ENCODE data around the gene ADAP2. TPM values are rescaled to one million over a fixed set of nuclear protein-coding genes. Genes with fewer than 3 reads are reported as not detected.
A peak's percentile ranks its signal among the peaks of the same experiment; 100 is the strongest.
"Not testable (repeated sequence)": the region's sequence is repeated elsewhere in the genome, so short reads cannot be mapped to it uniquely, and the experiment has no call there.

The ADAP2 gene
- polyA plus RNA-seq, 4 donors: 0.89 to 6.1 (median 4.2) TPM

- WGBS, 3 donors: 71 to 82% (median 77%) methylated on average over 6 of the region's 6 CpGs
- Histone ChIP-seq H3K36me3 (ENCODE audit: control insufficient read depth in 3 of 3, insufficient read depth in 2 of 3, low read depth in 1 of 3, low read length in 3 of 3) (peaks cover 0 to 2% (median 0%) of the 10 kb centered on the region in 3 donors), H3K27me3 (ENCODE audit: control insufficient read depth in 3 of 3, insufficient read depth in 3 of 3, low read length in 3 of 3) (peaks cover 0 to 32% (median 15%) of the 10 kb centered on the region in 3 donors), H3K27ac (ENCODE audit: low read depth in 1 of 3, low read length in 2 of 3) (no peak overlapping the region), H3K4me3 (ENCODE audit: low read depth in 1 of 3, low read length in 3 of 3) (no peak overlapping the region), H3K4me1 (ENCODE audit: control insufficient read depth in 3 of 3, insufficient read depth in 2 of 3, low read depth in 1 of 3, low read length in 2 of 3) (peaks cover 0 to 7% (median 0%) of the 10 kb centered on the region in 3 donors), H3K9me3 (ENCODE audit: control insufficient read depth in 2 of 2, insufficient read depth in 1 of 2, low read depth in 1 of 2, low read length in 1 of 2) (no peaks in the 10 kb centered on the region)
- FAIRE-seq (no peak), DNase-seq (no peak)
Measured at GRCh38 chr17:30926516-30926915, 4.8 kb downstream of the ADAP2 start.

GRCh38 chr17:30927756-30928155 is 6.0 kb downstream of the ADAP2 start:
- Histone ChIP-seq H3K9me3 (ENCODE audit: control insufficient read depth in 2 of 2, insufficient read depth in 1 of 2, low read depth in 1 of 2, low read length in 1 of 2) (no peaks in the 10 kb centered on the region), H3K4me1 (ENCODE audit: control insufficient read depth in 3 of 3, insufficient read depth in 2 of 3, low read depth in 1 of 3, low read length in 2 of 3) (no peaks in the 10 kb centered on the region), H3K4me3 (ENCODE audit: low read depth in 1 of 3, low read length in 3 of 3) (no peak overlapping the region), H3K36me3 (ENCODE audit: control insufficient read depth in 3 of 3, insufficient read depth in 2 of 3, low read depth in 1 of 3, low read length in 3 of 3) (peaks cover 0 to 2% (median 0%) of the 10 kb centered on the region in 3 donors), H3K27me3 (ENCODE audit: control insufficient read depth in 3 of 3, insufficient read depth in 3 of 3, low read length in 3 of 3) (peaks cover 0 to 23% (median 7%) of the 10 kb centered on the region in 3 donors), H3K27ac (ENCODE audit: low read depth in 1 of 3, low read length in 2 of 3) (no peak overlapping the region)
- FAIRE-seq (no peak), DNase-seq (no peak)
- 89 to 92% (median 92%) methylated on average over 5 of the region's 5 CpGs for WGBS, 3 donors

GRCh38 chr17:30928584-30928983 is 6.8 kb downstream of the ADAP2 start:
- H3K4me1 ChIP-seq (ENCODE audit: control insufficient read depth in 3 of 3, insufficient read depth in 2 of 3, low read depth in 1 of 3, low read length in 2 of 3): no peaks in the 10 kb centered on the region
- H3K9me3 ChIP-seq (ENCODE audit: control insufficient read depth in 2 of 2, insufficient read depth in 1 of 2, low read depth in 1 of 2, low read length in 1 of 2): no peaks in the 10 kb centered on the region
- H3K27ac ChIP-seq (ENCODE audit: low read depth in 1 of 3, low read length in 2 of 3): no peak overlapping the region
- no peak for DNase-seq
- 87 to 89% (median 88%) methylated on average over 3 of the region's 3 CpGs for WGBS, 3 donors
- no peak for FAIRE-seq
- H3K36me3 ChIP-seq (ENCODE audit: control insufficient read depth in 3 of 3, insufficient read depth in 2 of 3, low read depth in 1 of 3, low read length in 3 of 3): peaks cover 0 to 2% (median 0%) of the 10 kb centered on the region in 3 donors
- H3K4me3 ChIP-seq (ENCODE audit: low read depth in 1 of 3, low read length in 3 of 3): no peak overlapping the region
- peaks cover 0 to 14% (median 5%) of the 10 kb centered on the region in 3 donors for H3K27me3 ChIP-seq (ENCODE audit: control insufficient read depth in 3 of 3, insufficient read depth in 3 of 3, low read length in 3 of 3)

DNA sequence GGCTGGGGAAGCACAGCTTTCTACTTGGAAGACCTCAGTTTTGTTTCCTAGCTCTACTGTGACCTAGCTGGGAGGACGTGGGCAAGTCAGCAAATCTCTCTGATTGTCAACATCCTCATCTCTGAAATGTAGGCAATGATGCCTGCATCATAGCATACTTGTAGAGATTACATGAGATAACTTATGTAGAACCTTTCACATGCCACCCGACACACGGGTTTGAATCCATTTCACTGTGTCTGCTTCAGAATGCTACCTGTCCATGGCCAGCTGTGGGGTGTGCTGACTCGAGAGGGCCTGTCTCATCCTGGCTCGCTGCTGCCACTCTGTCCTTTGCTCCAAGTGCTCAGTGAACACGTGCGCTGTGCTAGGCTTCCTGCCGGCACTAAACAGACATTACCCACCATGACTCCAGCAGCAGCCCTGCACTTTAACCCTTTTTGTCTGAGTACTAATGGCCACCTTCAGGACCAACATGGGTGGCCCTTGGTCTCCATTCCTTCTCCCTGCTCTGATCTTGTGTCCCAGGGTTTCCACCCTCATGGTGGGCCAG is 7.4 kb downstream of the ADAP2 start:
- H3K4me3 ChIP-seq (ENCODE audit: low read depth in 1 of 3, low read length in 3 of 3): no peak overlapping the region
- H3K4me1 ChIP-seq (ENCODE audit: control insufficient read depth in 3 of 3, insufficient read depth in 2 of 3, low read depth in 1 of 3, low read length in 2 of 3): no peaks in the 10 kb centered on the region
- H3K27me3 ChIP-seq (ENCODE audit: control insufficient read depth in 3 of 3, insufficient read depth in 3 of 3, low read length in 3 of 3): peaks cover 0 to 9% (median 2%) of the 10 kb centered on the region in 3 donors
- FAIRE-seq (no peak), DNase-seq (peak in 1 of 2 donors; percentile 45)
- H3K9me3 ChIP-seq (ENCODE audit: control insufficient read depth in 2 of 2, insufficient read depth in 1 of 2, low read depth in 1 of 2, low read length in 1 of 2): no peaks in the 10 kb centered on the region
- H3K27ac ChIP-seq (ENCODE audit: low read depth in 1 of 3, low read length in 2 of 3): no peak overlapping the region
- peaks cover 0 to 2% (median 0%) of the 10 kb centered on the region in 3 donors for H3K36me3 ChIP-seq (ENCODE audit: control insufficient read depth in 3 of 3, insufficient read depth in 2 of 3, low read depth in 1 of 3, low read length in 3 of 3)
- 23 to 55% (median 51%) methylated on average over 8 of the region's 8 CpGs for WGBS, 3 donors

DNA sequence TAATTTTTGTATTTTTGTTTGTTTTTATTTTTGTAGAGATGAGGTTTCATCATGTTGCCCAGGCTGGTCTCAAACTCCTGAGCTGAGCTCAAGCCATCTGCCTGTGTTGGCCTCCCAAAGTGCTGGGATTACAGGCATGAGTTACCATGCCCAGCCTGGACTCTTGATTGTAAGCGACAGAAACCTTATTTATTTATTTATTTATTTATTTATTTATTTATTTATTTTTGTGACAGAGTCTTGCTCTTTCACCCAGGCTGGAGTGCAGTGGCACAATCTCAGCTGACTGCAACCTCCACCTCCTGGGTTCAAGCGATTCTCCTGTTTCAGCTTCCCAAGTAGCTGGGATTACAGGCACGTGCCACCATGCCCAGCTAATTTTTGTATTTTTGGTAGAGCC is 8.1 kb downstream of the ADAP2 start:
- H3K27ac ChIP-seq (ENCODE audit: low read depth in 1 of 3, low read length in 2 of 3); H3K4me1 ChIP-seq (ENCODE audit: control insufficient read depth in 3 of 3, insufficient read depth in 2 of 3, low read depth in 1 of 3, low read length in 2 of 3); H3K36me3 ChIP-seq (ENCODE audit: control insufficient read depth in 3 of 3, insufficient read depth in 2 of 3, low read depth in 1 of 3, low read length in 3 of 3); H3K4me3 ChIP-seq (ENCODE audit: low read depth in 1 of 3, low read length in 3 of 3); DNase-seq; H3K9me3 ChIP-seq (ENCODE audit: control insufficient read depth in 2 of 2, insufficient read depth in 1 of 2, low read depth in 1 of 2, low read length in 1 of 2); H3K27me3 ChIP-seq (ENCODE audit: control insufficient read depth in 3 of 3, insufficient read depth in 3 of 3, low read length in 3 of 3); FAIRE-seq: not testable (repeated sequence)
- 94 to 95% (median 94%) methylated on average over 3 of the region's 3 CpGs for WGBS, 3 donors

DNA sequence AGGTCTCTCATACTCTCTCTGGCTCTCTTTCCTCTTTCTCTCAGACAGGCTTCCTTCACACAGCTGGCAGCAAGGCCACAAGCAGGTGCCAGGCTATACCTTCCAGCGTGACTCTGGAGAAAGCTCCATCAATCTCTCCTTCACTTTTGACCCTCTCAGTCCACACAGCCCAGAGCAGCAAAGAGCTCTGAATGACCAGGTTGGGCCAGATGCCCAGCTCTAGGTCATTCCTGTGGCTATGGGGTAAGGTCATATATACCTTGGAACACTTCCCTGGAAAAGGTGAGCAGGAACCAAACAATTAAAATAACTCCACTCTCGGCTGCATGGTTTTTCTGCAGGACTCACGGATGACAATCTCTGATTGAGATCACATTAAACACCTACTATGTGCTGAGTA is 8.8 kb downstream of the ADAP2 start:
- peaks cover 0 to 7% (median 2%) of the 10 kb centered on the region in 3 donors for H3K27me3 ChIP-seq (ENCODE audit: control insufficient read depth in 3 of 3, insufficient read depth in 3 of 3, low read length in 3 of 3)
- FAIRE-seq: no peak
- H3K36me3 ChIP-seq (ENCODE audit: control insufficient read depth in 3 of 3, insufficient read depth in 2 of 3, low read depth in 1 of 3, low read length in 3 of 3): peaks cover 0 to 2% (median 0%) of the 10 kb centered on the region in 3 donors
- DNase-seq: no peak
- no peak overlapping the region for H3K27ac ChIP-seq (ENCODE audit: low read depth in 1 of 3, low read length in 2 of 3)
- WGBS, 3 donors: 84 to 89% (median 85%) methylated on average over 3 of the region's 3 CpGs
- no peaks in the 10 kb centered on the region for H3K4me1 ChIP-seq (ENCODE audit: control insufficient read depth in 3 of 3, insufficient read depth in 2 of 3, low read depth in 1 of 3, low read length in 2 of 3)
- no peak overlapping the region for H3K4me3 ChIP-seq (ENCODE audit: low read depth in 1 of 3, low read length in 3 of 3)
- H3K9me3 ChIP-seq (ENCODE audit: control insufficient read depth in 2 of 2, insufficient read depth in 1 of 2, low read depth in 1 of 2, low read length in 1 of 2): no peaks in the 10 kb centered on the region

DNA sequence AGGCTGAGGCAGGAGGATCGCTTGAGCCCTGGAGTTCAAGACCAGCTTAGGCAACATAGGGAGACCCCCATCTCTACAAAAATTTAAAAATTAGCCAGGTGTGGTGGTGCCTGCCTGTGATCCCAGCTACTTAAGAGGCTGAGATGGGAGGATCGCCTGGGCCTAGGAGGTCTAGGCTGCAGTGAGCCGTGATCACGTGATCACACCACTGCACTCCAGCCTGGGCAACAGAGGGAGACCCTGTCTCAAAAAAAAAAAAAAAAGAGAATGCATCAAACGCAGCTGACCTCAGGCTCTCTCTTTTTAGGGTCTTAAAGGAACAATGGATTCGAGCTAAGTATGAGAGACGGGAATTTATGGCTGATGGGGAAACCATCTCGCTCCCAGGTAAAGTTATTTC is 9.8 kb downstream of the ADAP2 start:
- H3K4me1 ChIP-seq (ENCODE audit: control insufficient read depth in 3 of 3, insufficient read depth in 2 of 3, low read depth in 1 of 3, low read length in 2 of 3); H3K9me3 ChIP-seq (ENCODE audit: control insufficient read depth in 2 of 2, insufficient read depth in 1 of 2, low read depth in 1 of 2, low read length in 1 of 2); H3K36me3 ChIP-seq (ENCODE audit: control insufficient read depth in 3 of 3, insufficient read depth in 2 of 3, low read depth in 1 of 3, low read length in 3 of 3); H3K27me3 ChIP-seq (ENCODE audit: control insufficient read depth in 3 of 3, insufficient read depth in 3 of 3, low read length in 3 of 3); H3K27ac ChIP-seq (ENCODE audit: low read depth in 1 of 3, low read length in 2 of 3); DNase-seq; FAIRE-seq; H3K4me3 ChIP-seq (ENCODE audit: low read depth in 1 of 3, low read length in 3 of 3): not testable (repeated sequence)
- WGBS, 3 donors: 91 to 95% (median 91%) methylated on average over 8 of the region's 8 CpGs

GRCh38 chr17:30933966-30934365 is 12.2 kb downstream of the ADAP2 start:
- FAIRE-seq (no peak), DNase-seq (no peak)
- H3K4me1 ChIP-seq (ENCODE audit: control insufficient read depth in 3 of 3, insufficient read depth in 2 of 3, low read depth in 1 of 3, low read length in 2 of 3): no peaks in the 10 kb centered on the region
- peaks cover 0 to 3% (median 0%) of the 10 kb centered on the region in 3 donors for H3K27me3 ChIP-seq (ENCODE audit: control insufficient read depth in 3 of 3, insufficient read depth in 3 of 3, low read length in 3 of 3)
- H3K9me3 ChIP-seq (ENCODE audit: control insufficient read depth in 2 of 2, insufficient read depth in 1 of 2, low read depth in 1 of 2, low read length in 1 of 2): no peaks in the 10 kb centered on the region
- 64 to 73% (median 66%) methylated on average over 5 of the region's 5 CpGs for WGBS, 3 donors
- H3K36me3 ChIP-seq (ENCODE audit: control insufficient read depth in 3 of 3, insufficient read depth in 2 of 3, low read depth in 1 of 3, low read length in 3 of 3): no peaks in the 10 kb centered on the region
- no peak overlapping the region for H3K4me3 ChIP-seq (ENCODE audit: low read depth in 1 of 3, low read length in 3 of 3)
- H3K27ac ChIP-seq (ENCODE audit: low read depth in 1 of 3, low read length in 2 of 3): no peak overlapping the region

Data from small intestine (tissue), 7 donors.